GM21390 (cell line): Measurements from ENCODE around the gene SMAD3.

Experiments used
- ATAC-seq: cut with Tn5 transposase; IDR thresholded peaks from one replicate; pipeline ENCODE4 v1.9.1; 2021; ENCODE audit not compliant: unreplicated experiment

Gene SMAD3

DNA sequence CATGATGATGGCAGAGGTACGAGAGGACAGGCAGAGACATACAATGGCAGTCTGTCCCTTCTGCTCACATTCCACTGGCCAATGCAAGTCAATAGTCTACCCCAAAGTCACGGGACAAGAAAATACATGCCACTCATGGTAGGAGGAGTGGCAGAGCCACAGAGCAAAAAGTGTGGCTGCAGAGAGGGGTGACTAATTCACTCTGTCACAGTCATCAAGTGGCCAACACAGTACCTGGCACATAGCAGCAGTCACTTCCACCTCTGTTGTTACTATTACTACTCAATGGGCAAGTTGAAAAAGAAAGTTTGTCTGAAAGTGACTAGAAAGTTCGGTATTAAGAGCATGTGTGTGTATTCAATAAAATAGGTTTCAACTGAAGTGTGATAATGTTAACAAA lies 91.4 kb downstream of the SMAD3 start:
- ATAC-seq = no peak

DNA sequence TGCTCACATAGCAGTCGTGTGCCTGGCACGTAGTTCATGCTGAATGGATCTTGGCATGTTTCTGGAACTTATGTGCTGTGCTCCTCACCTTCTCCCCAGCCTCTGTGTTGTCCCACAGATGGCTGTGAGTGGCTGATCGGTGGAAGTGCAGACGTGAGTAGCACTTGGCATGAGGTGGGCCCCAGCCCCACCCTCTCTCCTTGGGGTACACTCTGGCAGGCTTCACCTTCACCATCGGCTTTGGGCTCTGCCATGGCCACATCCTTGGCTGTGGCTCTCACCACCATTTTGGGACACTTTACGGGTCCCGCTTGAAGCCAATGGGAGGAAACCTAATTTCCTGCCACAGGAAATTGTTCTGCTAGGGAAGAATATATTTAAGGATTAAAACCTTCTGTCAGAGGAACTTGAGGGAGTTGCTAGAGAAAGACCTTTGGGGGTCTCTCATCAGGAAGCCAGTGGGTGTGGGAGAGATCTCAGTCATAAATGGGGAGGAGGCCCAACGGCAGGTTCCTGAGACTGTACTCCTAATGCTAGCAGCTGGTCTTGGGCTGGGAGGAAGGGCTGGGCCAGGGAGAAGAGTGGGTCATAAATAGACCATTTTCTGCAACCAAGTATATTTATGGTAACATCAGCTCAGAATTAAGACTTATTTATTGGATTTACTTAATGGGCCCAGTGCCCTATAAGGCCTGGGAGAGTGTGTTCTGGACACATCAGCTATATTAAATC lies 92.3 kb downstream of the SMAD3 start:
- no peak for ATAC-seq

DNA sequence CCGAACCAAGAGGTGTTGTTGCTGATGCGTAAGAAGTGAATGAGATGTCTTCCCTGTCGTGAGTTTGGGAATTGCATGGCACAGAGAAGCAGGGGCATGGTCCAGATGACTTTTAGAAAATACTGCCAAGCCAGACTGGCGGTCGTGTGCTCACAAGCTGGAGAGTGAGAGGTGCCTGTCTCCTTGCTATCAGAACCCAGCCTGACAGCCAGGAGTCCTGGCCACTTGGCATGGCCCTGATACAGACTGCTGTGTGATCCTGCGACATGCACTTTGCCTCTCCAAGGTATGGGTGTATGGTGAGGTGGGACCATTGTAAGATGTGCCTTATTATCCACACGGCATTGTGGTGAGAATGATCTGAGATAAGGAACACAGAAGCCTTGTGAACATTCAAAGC lies 93.0 kb downstream of the SMAD3 start:
- no peak for ATAC-seq

DNA sequence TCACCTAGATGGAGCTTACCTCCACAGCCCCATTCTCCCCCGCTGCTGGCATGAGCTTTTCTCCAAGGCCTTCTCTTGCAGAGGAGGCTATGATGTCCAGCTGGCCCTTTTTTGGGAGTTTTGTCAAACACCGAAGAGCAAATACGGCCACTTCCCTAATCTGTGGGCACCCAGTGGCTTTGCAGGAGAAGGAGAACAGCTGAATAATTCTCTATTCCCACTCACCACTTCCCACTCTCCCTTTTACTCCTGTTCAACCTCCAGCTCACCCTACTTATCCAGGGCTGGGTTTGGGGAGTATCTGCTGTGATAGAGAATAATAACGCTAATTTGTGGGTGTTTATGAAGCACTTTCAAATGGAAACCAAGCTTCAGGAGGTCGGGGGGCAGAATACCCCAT lies 96.0 kb downstream of the SMAD3 start:
- ATAC-seq = no peak

DNA sequence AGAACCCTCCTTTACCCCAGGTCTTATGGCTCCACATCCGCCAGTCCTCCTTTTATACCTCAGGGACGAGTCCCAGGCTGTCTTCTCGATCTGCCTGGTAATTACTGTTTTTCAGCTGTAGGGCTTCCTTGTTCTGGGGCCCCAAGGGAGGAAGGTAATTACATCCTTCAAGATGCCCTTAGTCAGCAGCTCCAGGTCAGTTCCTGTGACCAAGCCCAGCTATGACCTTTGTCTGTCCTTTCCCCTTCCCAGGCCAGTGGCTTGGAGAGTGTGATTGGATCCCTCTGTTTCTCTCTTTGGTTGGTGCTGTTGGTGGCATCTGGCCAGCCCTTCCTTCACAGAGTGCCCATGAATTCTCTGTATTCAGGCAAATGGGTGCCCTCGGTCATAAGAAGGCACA lies 96.5 kb downstream of the SMAD3 start:
- ATAC-seq = no peak

DNA sequence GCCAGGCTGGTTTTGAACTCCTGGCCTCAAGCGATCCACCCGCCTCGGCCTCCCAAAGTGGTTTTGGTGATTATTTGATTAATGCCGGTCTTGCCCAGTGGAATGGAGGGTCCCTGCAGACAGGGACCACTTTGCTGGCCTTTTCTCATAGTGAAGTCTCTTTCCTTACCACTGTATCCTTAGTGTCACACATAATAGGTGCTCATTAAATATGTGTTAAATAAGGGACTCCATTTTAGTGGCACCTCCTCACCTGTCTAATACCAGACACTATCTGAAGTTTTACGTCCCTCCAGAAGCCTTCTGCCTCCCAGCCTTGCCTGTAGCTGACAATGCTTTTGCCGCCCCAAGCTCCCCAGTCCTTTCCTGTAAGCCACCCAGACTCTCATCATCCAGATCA lies 97.8 kb downstream of the SMAD3 start:
- ATAC-seq = no peak

DNA sequence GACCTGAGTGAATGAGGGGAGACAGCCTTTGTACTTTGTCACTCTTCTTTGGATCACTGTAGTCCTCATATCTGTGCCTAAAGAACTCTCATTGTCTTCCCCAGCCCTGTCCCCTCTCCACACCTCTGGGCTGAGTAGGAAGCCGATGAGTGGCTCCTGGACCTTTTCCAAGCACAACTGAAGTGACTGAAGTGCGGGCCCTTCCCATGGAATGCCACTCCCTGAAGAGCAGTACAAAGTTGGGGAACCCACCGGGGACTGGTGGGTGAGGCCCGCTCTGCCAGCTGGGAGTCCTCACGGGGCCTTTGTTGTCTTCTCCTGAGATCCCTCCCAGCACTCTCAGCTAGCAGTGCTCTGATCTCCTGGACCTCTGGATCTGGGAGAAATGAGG lies 99.0 kb downstream of the SMAD3 start:
- ATAC-seq = no peak

DNA sequence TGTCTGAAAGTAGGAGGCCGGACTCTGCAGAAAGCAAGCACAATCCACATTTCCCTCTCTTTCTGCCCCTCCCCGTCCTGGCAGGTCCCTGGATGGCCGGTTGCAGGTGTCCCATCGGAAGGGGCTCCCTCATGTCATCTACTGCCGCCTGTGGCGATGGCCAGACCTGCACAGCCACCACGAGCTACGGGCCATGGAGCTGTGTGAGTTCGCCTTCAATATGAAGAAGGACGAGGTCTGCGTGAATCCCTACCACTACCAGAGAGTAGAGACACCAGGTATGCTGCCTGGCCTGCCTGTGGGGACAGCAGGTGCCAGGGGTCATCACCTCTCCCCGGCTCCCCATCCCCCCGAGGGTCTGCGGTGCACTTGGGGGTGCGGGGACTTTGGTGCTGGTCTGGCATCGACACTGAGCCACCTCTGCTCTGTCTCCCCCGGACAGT lies 99.4 kb downstream of the SMAD3 start:
- no peak for ATAC-seq

DNA sequence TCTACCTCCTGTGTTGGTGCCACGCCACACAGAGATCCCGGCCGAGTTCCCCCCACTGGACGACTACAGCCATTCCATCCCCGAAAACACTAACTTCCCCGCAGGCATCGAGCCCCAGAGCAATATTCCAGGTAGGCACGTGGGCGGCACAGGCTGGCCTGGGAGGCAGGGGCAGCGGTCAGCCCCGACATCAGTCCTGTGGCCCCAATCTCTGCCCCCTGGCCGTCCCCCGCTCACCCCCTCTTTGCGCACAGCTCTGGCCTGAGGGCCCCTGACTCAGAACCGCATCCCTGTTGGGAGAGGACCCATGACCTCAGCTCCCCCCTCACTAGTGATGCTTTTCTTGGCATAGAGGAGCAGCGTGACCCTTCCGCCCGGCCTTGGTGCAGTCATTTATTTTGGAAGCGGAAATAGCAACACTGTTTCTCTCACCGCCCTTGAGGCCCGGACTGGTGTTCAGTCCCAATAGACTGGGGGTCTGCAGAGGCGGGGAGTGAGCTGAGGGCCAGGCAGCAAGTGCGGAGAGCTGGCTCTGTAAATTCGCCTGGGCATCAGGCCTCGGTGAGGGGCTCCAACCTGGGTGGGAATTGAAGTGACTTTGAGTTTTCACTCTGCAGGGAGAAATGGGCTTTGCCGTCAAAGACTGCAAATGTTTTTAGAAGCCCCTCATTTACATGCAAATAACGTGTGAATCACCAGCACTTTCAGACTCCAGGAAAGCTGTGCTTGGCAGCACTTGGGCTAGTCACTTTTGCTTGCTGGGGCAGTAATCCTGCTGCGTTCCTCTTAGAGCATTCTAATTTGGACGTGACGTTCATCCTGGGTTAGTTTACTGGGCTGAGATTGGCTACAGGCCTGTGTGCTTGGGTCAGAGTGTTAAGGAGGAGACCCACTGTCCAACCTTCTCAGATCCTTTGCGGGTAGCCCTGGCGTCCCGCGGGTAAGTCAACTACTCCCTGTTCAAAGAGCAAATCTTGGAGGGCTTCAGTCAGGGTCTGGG lies 100.2 kb downstream of the SMAD3 start:
- ATAC-seq = no peak

DNA sequence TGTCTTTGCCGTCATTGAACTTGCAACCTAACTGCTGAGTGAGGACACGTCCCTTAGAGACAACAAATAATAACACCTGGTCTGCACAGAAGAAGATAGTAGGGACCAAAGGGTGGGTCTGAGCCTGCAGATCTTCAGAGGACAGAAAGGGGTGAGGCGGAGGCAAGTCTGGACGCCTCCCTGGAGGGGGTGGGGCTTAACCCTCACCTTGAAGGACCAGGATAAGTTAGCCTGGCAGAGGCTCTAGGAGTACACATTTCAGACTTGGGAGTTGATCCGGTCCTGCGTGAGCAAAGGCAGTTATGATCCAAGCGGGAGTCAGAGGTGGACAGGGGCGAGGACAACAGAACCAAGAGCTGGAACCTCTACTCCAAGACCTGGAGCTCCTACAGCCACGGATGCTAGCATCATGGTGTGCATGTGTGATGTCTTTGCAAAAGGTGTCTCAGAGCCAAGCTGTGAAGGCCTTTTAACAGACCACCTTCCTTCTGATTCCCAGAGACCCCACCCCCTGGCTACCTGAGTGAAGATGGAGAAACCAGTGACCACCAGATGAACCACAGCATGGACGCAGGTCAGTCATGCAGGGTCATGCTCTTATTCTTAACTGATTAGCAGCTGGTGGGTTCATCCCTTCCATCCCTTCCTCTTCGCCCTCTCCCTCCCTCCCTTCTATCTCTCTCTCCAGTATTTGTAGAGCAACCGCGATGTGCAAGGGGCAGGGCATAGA lies 101.0 kb downstream of the SMAD3 start:
- ATAC-seq = no peak

DNA sequence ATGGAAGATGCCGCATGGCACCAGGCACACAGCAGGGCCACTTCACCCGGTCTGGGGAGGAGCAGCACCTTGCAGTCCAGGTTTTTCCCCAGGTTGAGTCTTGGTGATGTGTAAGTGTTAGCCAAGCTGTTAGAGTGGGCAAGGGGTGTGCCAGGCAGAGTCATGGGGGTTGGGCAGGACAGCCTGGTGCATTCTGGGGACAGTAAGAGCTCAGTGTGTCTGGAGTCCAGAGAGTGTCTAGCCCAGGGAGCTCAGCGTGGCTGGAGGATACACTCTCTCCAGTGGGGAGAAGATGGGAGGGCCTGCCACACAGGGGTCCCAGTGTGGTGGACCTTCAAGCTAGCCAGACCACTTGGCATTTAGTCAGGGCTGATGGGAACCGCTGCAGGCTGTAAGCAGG lies 101.7 kb downstream of the SMAD3 start:
- ATAC-seq = no peak

DNA sequence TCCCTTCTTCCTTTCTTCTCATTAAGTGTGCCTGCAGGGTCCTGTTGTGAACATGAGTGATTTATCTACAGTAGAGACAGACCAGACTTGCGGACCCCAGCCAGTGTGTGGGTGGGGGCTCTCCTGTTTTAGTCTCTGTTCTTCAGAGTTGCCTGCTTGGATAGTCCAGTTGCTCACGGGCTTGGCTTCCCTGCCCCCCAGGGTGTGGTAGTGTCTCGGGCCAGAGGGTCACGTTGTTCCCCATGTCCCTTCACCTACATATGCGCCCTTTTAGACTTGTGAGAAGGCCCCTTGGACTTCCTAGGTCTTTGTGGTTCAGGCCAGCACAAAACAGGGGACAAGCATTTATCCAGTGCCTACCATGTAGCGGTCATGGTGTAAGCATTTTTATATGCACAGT lies 103.3 kb downstream of the SMAD3 start:
- no peak for ATAC-seq

DNA sequence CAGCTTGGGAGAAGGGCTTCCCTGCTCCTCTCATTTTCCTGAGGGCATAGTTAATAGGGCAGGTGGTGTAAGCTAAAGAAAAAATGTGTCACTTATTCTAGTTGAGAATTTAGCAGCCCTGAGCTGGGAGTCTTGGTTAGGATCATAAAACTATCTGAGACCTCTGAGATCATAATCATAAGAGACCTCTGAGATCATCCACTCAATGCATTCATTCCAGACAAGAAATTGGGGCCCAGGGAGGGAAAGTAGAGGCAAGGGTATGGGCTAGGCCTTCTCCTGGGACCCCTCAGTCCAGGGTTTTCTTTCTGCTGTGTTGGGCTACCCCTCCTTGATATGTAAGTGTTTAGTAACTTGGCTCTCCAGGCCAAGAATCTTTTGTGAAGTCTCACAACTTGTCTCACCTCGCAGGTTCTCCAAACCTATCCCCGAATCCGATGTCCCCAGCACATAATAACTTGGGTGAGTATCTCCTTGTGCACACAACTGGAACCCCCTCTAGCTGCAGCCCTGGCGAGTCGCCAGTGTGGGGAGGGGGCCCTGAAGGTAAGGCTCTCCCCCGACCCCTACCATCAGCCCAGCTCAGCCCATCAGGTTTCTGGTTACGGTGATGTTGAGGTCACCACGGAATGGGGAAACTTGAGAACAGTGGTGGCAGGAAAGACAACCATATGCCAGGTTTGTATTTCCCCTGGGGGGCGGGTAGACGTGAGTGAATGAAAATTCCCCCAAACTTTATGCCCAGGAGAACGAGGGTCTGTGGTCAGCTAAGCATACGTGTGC lies 104.9 kb downstream of the SMAD3 start:
- ATAC-seq = no peak

DNA sequence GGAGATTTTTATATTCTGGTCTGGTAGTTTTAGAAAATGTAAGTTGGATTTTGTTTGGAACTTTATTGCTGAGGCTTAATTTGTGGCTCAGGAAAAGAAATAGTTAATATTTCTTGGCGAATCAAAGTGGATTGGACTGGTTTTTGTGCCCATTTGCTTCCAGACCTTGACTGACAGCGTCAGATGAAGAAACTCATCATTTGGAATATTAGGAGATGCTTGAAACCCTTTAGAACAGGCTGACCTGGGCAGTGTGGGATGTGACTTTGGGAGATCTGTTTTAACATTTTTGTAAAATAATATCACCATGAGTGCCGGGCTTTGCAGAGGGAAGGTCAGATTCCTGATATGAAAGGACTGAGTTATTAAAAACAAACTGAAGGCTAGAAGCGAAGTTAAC lies 106.1 kb downstream of the SMAD3 start:
- no peak for ATAC-seq

DNA sequence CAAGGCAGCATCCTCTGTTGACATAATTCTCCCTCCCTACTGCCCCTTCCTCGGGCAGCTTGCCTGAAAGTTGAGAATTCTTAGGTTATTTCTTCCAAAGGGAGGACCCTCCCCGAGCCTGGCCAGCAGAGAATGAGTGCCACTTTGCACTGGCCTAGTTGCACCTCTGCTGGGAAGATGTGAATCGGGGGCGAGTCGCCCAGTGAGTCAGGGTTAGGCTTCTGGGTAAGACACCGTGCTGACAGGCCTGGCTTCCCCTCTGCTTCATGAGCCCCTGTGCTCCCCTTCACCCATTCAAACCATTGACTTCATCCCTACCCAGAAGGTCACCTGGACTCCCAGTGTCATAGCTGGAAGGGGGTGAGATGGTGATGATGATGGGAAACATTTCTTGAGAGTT lies 106.8 kb downstream of the SMAD3 start:
- ATAC-seq = no peak

DNA sequence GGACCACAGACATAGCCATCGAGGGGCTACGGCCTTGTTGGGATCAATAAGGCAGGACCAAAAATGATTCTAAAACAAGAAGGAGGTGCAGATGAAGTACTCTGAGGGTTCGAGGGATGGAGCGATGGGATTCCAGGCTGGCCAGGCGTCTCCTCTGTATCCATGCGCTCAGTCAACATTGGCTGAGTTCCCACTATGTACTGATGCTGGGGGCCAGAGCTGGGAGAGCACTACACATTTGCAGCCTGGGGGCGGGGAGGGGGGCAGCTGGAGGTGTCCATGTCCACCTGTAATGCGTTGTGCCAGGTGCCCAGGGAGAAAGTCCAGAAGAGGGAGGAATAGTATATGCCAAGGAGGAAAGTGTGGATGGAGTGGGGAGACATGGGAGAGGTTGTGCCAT lies 107.6 kb downstream of the SMAD3 start:
- no peak for ATAC-seq

DNA sequence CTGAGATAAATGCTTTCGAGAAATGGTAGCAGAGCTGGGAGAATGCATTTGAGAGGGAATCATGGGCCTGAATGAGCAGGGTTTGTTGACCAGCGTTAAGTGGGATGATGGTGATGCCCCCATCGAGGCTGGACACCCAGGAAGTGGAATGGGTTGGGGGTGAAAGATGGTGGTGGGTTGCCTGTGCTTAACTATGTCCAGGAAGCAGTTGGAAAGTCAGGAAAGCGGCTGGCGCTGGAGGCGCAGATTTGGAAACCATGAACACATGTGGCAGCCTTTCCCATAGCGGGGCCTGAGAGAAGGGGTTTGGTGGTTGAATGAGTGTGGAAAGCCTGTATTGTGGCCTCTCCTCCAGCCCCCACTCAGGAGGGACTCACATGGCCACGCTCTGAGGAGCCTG lies 108.4 kb downstream of the SMAD3 start:
- no peak for ATAC-seq

DNA sequence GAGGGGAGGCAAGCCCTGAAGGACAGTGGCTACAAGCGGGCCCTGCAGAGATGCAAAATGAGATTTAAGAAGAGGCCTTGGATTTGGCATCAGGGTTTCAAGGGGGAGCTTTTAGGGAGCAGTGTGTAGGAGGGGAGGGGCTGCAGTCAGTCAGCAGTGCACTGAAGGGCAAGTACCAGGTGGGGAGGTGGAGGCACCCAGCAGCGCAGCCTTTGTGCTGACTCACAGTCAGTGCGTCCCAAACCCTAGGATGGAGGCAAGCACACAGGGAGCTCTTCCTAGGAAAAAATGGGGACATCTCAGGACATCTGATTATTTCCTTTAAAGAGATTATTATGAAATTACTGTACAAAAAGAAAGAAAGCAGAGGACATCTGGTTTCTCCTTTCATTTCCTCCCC lies 109.0 kb downstream of the SMAD3 start:
- ATAC-seq = no peak

DNA sequence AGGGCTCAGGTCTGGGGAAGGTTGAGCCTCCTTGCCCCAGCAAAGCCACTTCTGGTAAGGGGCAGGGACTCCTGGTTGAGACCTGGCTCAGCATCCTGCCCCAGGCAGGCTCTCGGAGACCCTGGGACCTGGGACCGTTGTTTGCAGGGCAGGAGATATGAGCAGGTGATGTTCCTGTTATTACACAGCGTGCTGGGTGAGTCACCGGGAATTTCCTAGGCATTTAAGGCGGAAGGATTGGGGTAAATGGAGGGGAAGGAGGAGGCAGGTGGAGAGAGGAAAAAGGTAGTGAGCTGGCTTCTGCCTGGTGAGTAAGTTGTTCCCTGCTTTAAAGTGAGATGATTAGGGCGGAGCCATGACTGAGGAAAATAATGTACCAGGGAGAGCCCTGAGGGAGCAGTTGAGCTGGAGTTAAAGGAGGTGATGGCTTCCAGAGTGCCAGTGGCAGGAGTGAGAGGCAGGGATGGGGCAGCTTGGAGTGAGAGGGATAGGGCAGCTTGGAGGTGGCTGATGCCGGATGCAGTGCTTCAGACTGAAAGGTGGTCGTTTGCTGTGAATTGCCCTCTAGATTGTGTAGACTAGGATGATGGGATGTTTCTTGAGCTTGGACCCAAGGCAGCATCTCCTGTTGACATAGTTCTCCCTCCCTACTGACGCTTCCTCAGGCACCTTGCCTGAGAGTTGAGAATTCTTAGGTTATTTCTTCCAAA lies 109.6 kb downstream of the SMAD3 start:
- no peak for ATAC-seq

DNA sequence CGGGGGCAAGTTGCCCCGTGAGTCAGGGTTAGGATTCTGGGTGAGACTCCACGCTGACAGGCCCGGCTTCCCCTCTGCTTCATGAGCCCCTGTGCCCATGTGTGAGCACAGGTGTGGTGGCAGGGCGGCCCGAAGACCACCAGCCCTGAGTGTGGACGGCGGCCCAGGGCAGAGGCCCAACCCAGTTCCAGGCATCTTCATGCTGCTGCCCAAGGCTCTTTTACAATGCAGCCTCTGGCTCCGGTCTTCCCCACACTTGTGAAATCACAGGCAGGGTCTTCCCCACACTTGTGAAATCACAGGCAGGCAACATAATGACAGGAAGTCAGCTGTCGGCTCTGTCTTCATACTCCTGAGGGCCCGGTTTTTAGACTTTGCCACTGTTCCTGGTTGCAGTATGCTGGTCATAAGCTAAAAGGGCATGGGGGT lies 110.3 kb downstream of the SMAD3 start:
- no peak for ATAC-seq
